GM12865 (cell line): ENCODE data around the gene ZNFX1.

ENCODE experiments used
- DNase-seq: peaks from one replicate; pipeline ENCODE4 v3.0.0; 2010; ENCODE audit warnings: low read depth
- H3K4me3 ChIP-seq: 2 replicates; pipeline ENCODE4 v1.5.1; 2011; ENCODE audit warnings: mild to moderate bottlenecking, low read depth, low read length, control low read depth
- TF ChIP-seq, protein P1 (sequence below): IDR thresholded peaks from 2 replicates; pipeline ENCODE4 v1.5.1; 2011; ENCODE audit warnings: low read length, control low read depth, low read depth, inconsistent platforms; ENCODE audit not compliant: insufficient read depth; ENCODE audit errors: missing control alignments

Gene ZNFX1

GRCh38 chr20:49276961-49277785 is 684 bp downstream of the ZNFX1 start:
- peak overlapping the region; percentile 90 for H3K4me3 ChIP-seq
- TF ChIP-seq, protein P1, sequence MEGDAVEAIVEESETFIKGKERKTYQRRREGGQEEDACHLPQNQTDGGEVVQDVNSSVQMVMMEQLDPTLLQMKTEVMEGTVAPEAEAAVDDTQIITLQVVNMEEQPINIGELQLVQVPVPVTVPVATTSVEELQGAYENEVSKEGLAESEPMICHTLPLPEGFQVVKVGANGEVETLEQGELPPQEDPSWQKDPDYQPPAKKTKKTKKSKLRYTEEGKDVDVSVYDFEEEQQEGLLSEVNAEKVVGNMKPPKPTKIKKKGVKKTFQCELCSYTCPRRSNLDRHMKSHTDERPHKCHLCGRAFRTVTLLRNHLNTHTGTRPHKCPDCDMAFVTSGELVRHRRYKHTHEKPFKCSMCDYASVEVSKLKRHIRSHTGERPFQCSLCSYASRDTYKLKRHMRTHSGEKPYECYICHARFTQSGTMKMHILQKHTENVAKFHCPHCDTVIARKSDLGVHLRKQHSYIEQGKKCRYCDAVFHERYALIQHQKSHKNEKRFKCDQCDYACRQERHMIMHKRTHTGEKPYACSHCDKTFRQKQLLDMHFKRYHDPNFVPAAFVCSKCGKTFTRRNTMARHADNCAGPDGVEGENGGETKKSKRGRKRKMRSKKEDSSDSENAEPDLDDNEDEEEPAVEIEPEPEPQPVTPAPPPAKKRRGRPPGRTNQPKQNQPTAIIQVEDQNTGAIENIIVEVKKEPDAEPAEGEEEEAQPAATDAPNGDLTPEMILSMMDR: no peak
- DNase-seq: peak; percentile 67

GRCh38 chr20:49276161-49276960 is 1.5 kb downstream of the ZNFX1 start:
- TF ChIP-seq, protein P1: no peak
- peak overlapping the region; percentile 90 for H3K4me3 ChIP-seq
- DNase-seq: peak; percentile 64

- H3K4me3 ChIP-seq: peak overlapping the region; percentile 90
- DNase-seq: no peak
- TF ChIP-seq, protein P1: no peak
Measured at GRCh38 chr20:49275636-49276035, 2.2 kb downstream of the ZNFX1 start.

- peak overlapping the region; percentile 90 for H3K4me3 ChIP-seq
- no peak for DNase-seq
- TF ChIP-seq, protein P1: no peak
Measured at GRCh38 chr20:49275216-49275615, 2.6 kb downstream of the ZNFX1 start.

DNA sequence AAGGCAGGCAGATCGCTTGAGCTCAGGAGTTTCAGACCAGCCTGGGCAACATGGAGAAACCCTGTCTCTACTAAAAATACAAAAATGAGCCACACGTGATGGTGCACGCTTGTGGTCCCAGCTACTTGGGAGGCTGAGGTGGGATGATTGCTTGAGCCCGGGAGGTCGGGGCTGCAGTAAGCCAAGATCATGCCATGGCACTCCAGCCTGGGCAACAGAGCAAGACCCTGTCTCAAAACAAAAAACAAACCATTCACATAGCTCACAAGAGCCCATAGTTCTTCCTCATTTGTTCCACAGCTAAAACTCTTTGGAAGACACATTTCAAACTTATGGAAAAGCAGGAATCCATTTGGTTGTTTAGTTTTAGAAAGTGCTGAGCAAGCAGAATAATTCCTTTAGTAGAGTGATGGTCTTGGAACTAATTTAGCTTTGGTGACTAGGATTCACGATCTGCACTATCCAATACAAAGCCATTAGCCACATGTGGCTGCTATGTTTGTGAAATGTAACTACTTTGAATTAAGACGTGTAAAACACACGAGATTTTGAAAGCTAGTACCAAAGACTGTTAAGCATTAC is 4.1 kb downstream of the ZNFX1 start:
- no peak overlapping the region for H3K4me3 ChIP-seq
- DNase-seq: no peak
- TF ChIP-seq, protein P1: no peak

- DNase-seq: peak; percentile 78
- H3K4me3 ChIP-seq: peak overlapping the region; percentile 14; the same call in 1 of the 2 replicates
- TF ChIP-seq, protein P1: no peak
Measured at GRCh38 chr20:49272654-49273053, 5.2 kb downstream of the ZNFX1 start.
